ENCODE results near the gene RTCB. TPM values are rescaled to one million over a fixed set of nuclear protein-coding genes. Genes with fewer than 3 reads are reported as not detected.

The RTCB gene
- total RNA-seq, 2 donors from 2014 or later = 85.2 to 114 TPM

- H3K4me1 Mint-ChIP-seq (ENCODE audit: low read depth in 2 of 2) = peaks cover 28 to 44% of the 10 kb centered on the region in 2 donors
- ATAC-seq (peak; percentile 22 to 26), DNase-seq (ENCODE audit: low spot score) (no peak)
- peak overlapping the region; percentile 96 for H3K4me3 Mint-ChIP-seq
- H3K27ac Mint-ChIP-seq = peak overlapping the region; percentile 79 to 97
- H3K27me3 Mint-ChIP-seq = peaks cover 4 to 10% of the 10 kb centered on the region in 2 donors
- H3K36me3 Mint-ChIP-seq = peaks cover 26% of the 10 kb centered on the region
- H3K9me3 Mint-ChIP-seq = no peaks in the 10 kb centered on the region
Observed at GRCh38 chr22:32411402-32411801, 645 bp downstream of the RTCB start.

GRCh38 chr22:32410459-32410858, 1.6 kb downstream of the RTCB start:
- Mint-ChIP-seq H3K9me3 (no peaks in the 10 kb centered on the region), H3K4me1 (ENCODE audit: low read depth in 2 of 2) (peaks cover 28 to 44% of the 10 kb centered on the region in 2 donors), H3K27me3 (peaks cover 0 to 4% of the 10 kb centered on the region in 2 donors), H3K4me3 (peak overlapping the region; percentile 96), H3K36me3 (peaks cover 32% of the 10 kb centered on the region), H3K27ac (peak overlapping the region; percentile 79 to 97)
- no peak for ATAC-seq
- DNase-seq (ENCODE audit: low spot score) = no peak

GRCh38 chr22:32409977-32410376, 2.1 kb downstream of the RTCB start:
- Mint-ChIP-seq H3K27ac (peak overlapping the region in 1 of 2 donors; percentile 97), H3K36me3 (peaks cover 34% of the 10 kb centered on the region), H3K4me3 (peak overlapping the region; percentile 96), H3K9me3 (no peaks in the 10 kb centered on the region), H3K27me3 (no peaks in the 10 kb centered on the region), H3K4me1 (ENCODE audit: low read depth in 2 of 2) (peaks cover 28 to 44% of the 10 kb centered on the region in 2 donors)
- DNase-seq (ENCODE audit: low spot score) (no peak), ATAC-seq (no peak)

GRCh38 chr22:32407936-32408335, 4.1 kb downstream of the RTCB start:
- no peak overlapping the region for H3K4me3 Mint-ChIP-seq
- H3K27ac Mint-ChIP-seq = no peak overlapping the region
- DNase-seq (ENCODE audit: low spot score) = no peak
- peaks cover 26 to 41% of the 10 kb centered on the region in 2 donors for H3K4me1 Mint-ChIP-seq (ENCODE audit: low read depth in 2 of 2)
- no peak for ATAC-seq
- H3K36me3 Mint-ChIP-seq = peaks cover 44% of the 10 kb centered on the region
- H3K9me3 Mint-ChIP-seq = no peaks in the 10 kb centered on the region
- no peaks in the 10 kb centered on the region for H3K27me3 Mint-ChIP-seq

- Mint-ChIP-seq H3K9me3 (no peaks in the 10 kb centered on the region), H3K27ac (no peak overlapping the region), H3K4me1 (ENCODE audit: low read depth in 2 of 2) (peaks cover 23 to 34% of the 10 kb centered on the region in 2 donors), H3K4me3 (peak overlapping the region; percentile 29), H3K27me3 (no peaks in the 10 kb centered on the region), H3K36me3 (peaks cover 44% of the 10 kb centered on the region)
- DNase-seq (ENCODE audit: low spot score) = no peak
- ATAC-seq = no peak
Observed at GRCh38 chr22:32407312-32407711, 4.7 kb downstream of the RTCB start.

- H3K9me3 Mint-ChIP-seq = no peaks in the 10 kb centered on the region
- H3K27me3 Mint-ChIP-seq = no peaks in the 10 kb centered on the region
- H3K4me3 Mint-ChIP-seq = no peak overlapping the region
- peaks cover 13 to 20% of the 10 kb centered on the region in 2 donors for H3K4me1 Mint-ChIP-seq (ENCODE audit: low read depth in 2 of 2)
- ATAC-seq = no peak
- no peak overlapping the region for H3K27ac Mint-ChIP-seq
- DNase-seq (ENCODE audit: low spot score) = no peak
- H3K36me3 Mint-ChIP-seq = peaks cover 53% of the 10 kb centered on the region
Observed at GRCh38 chr22:32404021-32404420, 8.0 kb downstream of the RTCB start.

- DNase-seq (ENCODE audit: low spot score) (no peak), ATAC-seq (no peak)
- Mint-ChIP-seq H3K27ac (no peak overlapping the region), H3K4me1 (ENCODE audit: low read depth in 2 of 2) (no peaks in the 10 kb centered on the region), H3K27me3 (no peaks in the 10 kb centered on the region), H3K4me3 (no peak overlapping the region), H3K9me3 (no peaks in the 10 kb centered on the region), H3K36me3 (peaks cover 37% of the 10 kb centered on the region)
Observed at GRCh38 chr22:32401486-32401885, 10.6 kb downstream of the RTCB start.

GRCh38 chr22:32396746-32397145, 15.3 kb downstream of the RTCB start:
- no peak for ATAC-seq
- no peaks in the 10 kb centered on the region for H3K4me1 Mint-ChIP-seq (ENCODE audit: low read depth in 2 of 2)
- H3K27me3 Mint-ChIP-seq = no peaks in the 10 kb centered on the region
- no peak overlapping the region for H3K27ac Mint-ChIP-seq
- DNase-seq (ENCODE audit: low spot score) = no peak
- no peak overlapping the region for H3K4me3 Mint-ChIP-seq
- H3K36me3 Mint-ChIP-seq = peaks cover 33% of the 10 kb centered on the region
- no peaks in the 10 kb centered on the region for H3K9me3 Mint-ChIP-seq

GRCh38 chr22:32396255-32396654, 15.8 kb downstream of the RTCB start:
- Mint-ChIP-seq H3K4me1 (ENCODE audit: low read depth in 2 of 2) (no peaks in the 10 kb centered on the region), H3K27ac (no peak overlapping the region), H3K4me3 (no peak overlapping the region), H3K36me3 (peaks cover 31% of the 10 kb centered on the region), H3K27me3 (no peaks in the 10 kb centered on the region), H3K9me3 (no peaks in the 10 kb centered on the region)
- ATAC-seq (no peak), DNase-seq (ENCODE audit: low spot score) (no peak)

- ATAC-seq = peak in 1 of 2 donors; percentile 44
- Mint-ChIP-seq H3K27me3 (no peaks in the 10 kb centered on the region), H3K36me3 (peaks cover 24% of the 10 kb centered on the region), H3K4me1 (ENCODE audit: low read depth in 2 of 2) (no peaks in the 10 kb centered on the region), H3K9me3 (no peaks in the 10 kb centered on the region), H3K4me3 (no peak overlapping the region), H3K27ac (peak overlapping the region in 1 of 2 donors; percentile 28)
- DNase-seq (ENCODE audit: low spot score) = no peak
Observed at GRCh38 chr22:32395107-32395506, 16.9 kb downstream of the RTCB start.

GRCh38 chr22:32389685-32390084, 22.4 kb downstream of the RTCB start:
- H3K36me3 Mint-ChIP-seq = peaks cover 27% of the 10 kb centered on the region
- H3K4me1 Mint-ChIP-seq (ENCODE audit: low read depth in 2 of 2) = no peaks in the 10 kb centered on the region
- no peak overlapping the region for H3K27ac Mint-ChIP-seq
- no peaks in the 10 kb centered on the region for H3K27me3 Mint-ChIP-seq
- H3K4me3 Mint-ChIP-seq = no peak overlapping the region
- DNase-seq (ENCODE audit: low spot score) (no peak), ATAC-seq (no peak)
- H3K9me3 Mint-ChIP-seq = no peaks in the 10 kb centered on the region

- no peak overlapping the region for H3K27ac Mint-ChIP-seq
- no peak overlapping the region for H3K4me3 Mint-ChIP-seq
- H3K36me3 Mint-ChIP-seq = peaks cover 22% of the 10 kb centered on the region
- H3K4me1 Mint-ChIP-seq (ENCODE audit: low read depth in 2 of 2) = no peaks in the 10 kb centered on the region
- DNase-seq (ENCODE audit: low spot score) = no peak
- no peaks in the 10 kb centered on the region for H3K9me3 Mint-ChIP-seq
- ATAC-seq = no peak
- H3K27me3 Mint-ChIP-seq = no peaks in the 10 kb centered on the region
Observed at GRCh38 chr22:32385681-32386080, 26.4 kb downstream of the RTCB start.

- ATAC-seq = no peak
- H3K27me3 Mint-ChIP-seq = no peaks in the 10 kb centered on the region
- H3K36me3 Mint-ChIP-seq = no peaks in the 10 kb centered on the region
Observed at GRCh38 chr22:32380991-32381390, 31.1 kb downstream of the RTCB start.

GRCh38 chr22:32378707-32379272, 33.3 kb downstream of the RTCB start:
- DNase-seq (ENCODE audit: low spot score) (no peak), ATAC-seq (peak; percentile 8 to 13)
- H3K4me3 Mint-ChIP-seq = no peak overlapping the region
- no peaks in the 10 kb centered on the region for H3K4me1 Mint-ChIP-seq (ENCODE audit: low read depth in 2 of 2)
- H3K36me3 Mint-ChIP-seq = no peaks in the 10 kb centered on the region
- no peaks in the 10 kb centered on the region for H3K9me3 Mint-ChIP-seq
- no peaks in the 10 kb centered on the region for H3K27me3 Mint-ChIP-seq
- H3K27ac Mint-ChIP-seq = peak overlapping the region in 1 of 2 donors; percentile 42

More at GRCh38 chr22:32380991-32381390, 31.1 kb downstream of the RTCB start:
- no peaks in the 10 kb centered on the region for H3K9me3 Mint-ChIP-seq
- DNase-seq (ENCODE audit: low spot score) = no peak
- no peak overlapping the region for H3K4me3 Mint-ChIP-seq
- no peaks in the 10 kb centered on the region for H3K4me1 Mint-ChIP-seq (ENCODE audit: low read depth in 2 of 2)
- H3K27ac Mint-ChIP-seq = no peak overlapping the region

GRCh38 chr22:32376681-32377080, 35.4 kb downstream of the RTCB start:
- DNase-seq (ENCODE audit: low spot score) (no peak), ATAC-seq (peak in 1 of 2 donors; percentile 48)
- Mint-ChIP-seq H3K4me1 (ENCODE audit: low read depth in 2 of 2) (no peaks in the 10 kb centered on the region), H3K36me3 (no peaks in the 10 kb centered on the region), H3K9me3 (no peaks in the 10 kb centered on the region), H3K27ac (no peak overlapping the region), H3K4me3 (no peak overlapping the region), H3K27me3 (no peaks in the 10 kb centered on the region)

Measured in natural killer cell treated with Interleukin-12 subunit alpha and Interleukin-12 subunit beta and Interleukin-15 and Interleukin-18, amount 100 ng/mL, for 72 hours (primary cell).